Measurements from ENCODE around the gene DNAH3.

DNA sequence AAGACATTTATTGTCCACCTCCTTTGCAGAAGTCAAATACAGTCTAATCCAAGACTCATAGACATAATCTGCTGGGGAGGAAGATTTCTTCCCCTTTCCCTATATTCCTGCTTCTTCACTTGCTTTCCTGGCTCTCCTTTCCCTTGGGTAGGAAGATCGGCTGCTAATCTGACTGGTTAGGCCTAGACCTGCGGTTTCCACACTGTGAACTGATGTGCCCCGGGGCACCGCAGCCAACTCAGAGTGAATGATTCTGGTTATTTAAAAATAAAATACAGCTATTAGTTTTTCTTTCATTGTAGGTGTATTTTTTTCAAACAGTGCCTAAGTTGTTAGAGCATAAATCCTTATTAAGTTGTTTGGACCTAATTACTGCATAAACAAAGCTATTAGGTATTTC lies 78.9 kb downstream of the DNAH3 start:
- TF ChIP-seq, protein P1, sequence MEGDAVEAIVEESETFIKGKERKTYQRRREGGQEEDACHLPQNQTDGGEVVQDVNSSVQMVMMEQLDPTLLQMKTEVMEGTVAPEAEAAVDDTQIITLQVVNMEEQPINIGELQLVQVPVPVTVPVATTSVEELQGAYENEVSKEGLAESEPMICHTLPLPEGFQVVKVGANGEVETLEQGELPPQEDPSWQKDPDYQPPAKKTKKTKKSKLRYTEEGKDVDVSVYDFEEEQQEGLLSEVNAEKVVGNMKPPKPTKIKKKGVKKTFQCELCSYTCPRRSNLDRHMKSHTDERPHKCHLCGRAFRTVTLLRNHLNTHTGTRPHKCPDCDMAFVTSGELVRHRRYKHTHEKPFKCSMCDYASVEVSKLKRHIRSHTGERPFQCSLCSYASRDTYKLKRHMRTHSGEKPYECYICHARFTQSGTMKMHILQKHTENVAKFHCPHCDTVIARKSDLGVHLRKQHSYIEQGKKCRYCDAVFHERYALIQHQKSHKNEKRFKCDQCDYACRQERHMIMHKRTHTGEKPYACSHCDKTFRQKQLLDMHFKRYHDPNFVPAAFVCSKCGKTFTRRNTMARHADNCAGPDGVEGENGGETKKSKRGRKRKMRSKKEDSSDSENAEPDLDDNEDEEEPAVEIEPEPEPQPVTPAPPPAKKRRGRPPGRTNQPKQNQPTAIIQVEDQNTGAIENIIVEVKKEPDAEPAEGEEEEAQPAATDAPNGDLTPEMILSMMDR (conservative IDR thresholded peaks at IDR 0.05; ENCODE audit: low read depth in 2 of 2), result no peak
- TF ChIP-seq REST (IDR thresholded peaks at IDR 0.05; ENCODE audit: unreplicated experiment) (no peak), EZH2phosphoT487 (IDR thresholded peaks at IDR 0.05; ENCODE audit: unreplicated experiment) (no peak), POLR2AphosphoS5 (IDR thresholded peaks at IDR 0.05; ENCODE audit: low read depth) (no peak), NANOG (IDR thresholded peaks at IDR 0.05; ENCODE audit: borderline replicate concordance) (no peak), ZNF114 (CRISPR knock-in tag; IDR thresholded peaks at IDR 0.05) (no peak), EZH2 (IDR thresholded peaks at IDR 0.05; ENCODE audit: low read depth, unreplicated experiment) (no peak), CREB1 (CRISPR knock-in tag; IDR thresholded peaks at IDR 0.05; ENCODE audit: low read depth) (no peak), STAT1 (IDR thresholded peaks at IDR 0.05; ENCODE audit: unreplicated experiment) (no peak)
- TF ChIP-seq, protein P2, sequence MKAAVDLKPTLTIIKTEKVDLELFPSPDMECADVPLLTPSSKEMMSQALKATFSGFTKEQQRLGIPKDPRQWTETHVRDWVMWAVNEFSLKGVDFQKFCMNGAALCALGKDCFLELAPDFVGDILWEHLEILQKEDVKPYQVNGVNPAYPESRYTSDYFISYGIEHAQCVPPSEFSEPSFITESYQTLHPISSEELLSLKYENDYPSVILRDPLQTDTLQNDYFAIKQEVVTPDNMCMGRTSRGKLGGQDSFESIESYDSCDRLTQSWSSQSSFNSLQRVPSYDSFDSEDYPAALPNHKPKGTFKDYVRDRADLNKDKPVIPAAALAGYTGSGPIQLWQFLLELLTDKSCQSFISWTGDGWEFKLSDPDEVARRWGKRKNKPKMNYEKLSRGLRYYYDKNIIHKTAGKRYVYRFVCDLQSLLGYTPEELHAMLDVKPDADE (IDR thresholded peaks at IDR 0.05), result no peak

Data from GM23338 (cell line).